Measurements from ENCODE around the gene CREM.

DNA sequence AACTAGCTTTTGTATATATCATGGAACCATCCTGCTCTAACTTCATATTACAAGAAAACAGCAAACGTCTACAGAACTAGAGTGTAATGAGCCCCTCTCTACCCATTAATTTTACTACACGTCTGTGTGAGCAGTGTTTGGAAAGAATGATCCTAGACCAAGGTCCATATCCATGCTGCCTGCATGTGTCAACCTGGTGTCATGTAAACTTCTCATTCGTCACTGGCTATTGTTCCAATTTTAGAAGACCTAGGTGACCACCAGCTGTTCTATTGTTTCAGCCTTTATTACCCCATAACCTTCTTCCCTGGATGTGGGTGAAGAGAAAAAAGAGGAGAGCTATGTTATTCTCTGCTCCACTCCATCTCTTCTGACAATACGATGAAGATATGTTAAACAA is 77.1 kb downstream of the CREM start:
- TF ChIP-seq CTCF (IDR thresholded peaks at IDR 0.05; ENCODE audit: insufficient read depth, low read length, poor library complexity, severe bottlenecking): no peak
- no peak for TF ChIP-seq EZH2phosphoT487 (conservative IDR thresholded peaks at IDR 0.05; ENCODE audit: low read length)
